Measurements from ENCODE around the gene PITPNM3.

The PITPNM3 gene

DNA sequence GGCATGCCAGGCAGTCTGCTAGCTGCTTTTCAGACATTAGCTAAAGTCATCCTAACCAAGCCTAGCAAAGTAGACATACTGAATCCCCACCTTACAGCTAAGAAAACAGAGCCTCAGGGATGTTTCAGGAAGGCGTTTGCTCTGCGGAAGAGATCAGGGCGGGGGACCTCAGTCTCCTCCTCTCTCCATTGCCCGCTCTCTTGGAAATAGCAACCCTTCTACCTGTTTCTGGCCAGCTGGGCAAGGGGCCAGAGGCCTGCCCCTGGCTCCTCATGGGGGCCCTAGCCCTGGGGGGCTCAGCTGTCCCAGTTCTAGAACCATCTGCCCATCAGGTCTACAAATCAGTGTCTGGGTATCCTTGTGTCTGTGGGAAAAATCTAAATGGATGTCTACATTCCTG, 14.5 kb downstream of the PITPNM3 start (continued):
- TF ChIP-seq POU6F1 (CRISPR knock-in tag; IDR thresholded peaks at IDR 0.05; ENCODE audit: borderline replicate concordance, low read depth) (no peak), ZNF70 (CRISPR knock-in tag; IDR thresholded peaks at IDR 0.05) (no peak)

- ATAC-seq = no peak
- TF ChIP-seq TOX (CRISPR knock-in tag; IDR thresholded peaks at IDR 0.05; ENCODE audit: borderline replicate concordance) = no peak
- TF ChIP-seq CSDC2 (CRISPR knock-in tag; IDR thresholded peaks at IDR 0.05) = no peak
- TF ChIP-seq SNAI2 (CRISPR knock-in tag; IDR thresholded peaks at IDR 0.05) = no peak
- TF ChIP-seq, protein P1, sequence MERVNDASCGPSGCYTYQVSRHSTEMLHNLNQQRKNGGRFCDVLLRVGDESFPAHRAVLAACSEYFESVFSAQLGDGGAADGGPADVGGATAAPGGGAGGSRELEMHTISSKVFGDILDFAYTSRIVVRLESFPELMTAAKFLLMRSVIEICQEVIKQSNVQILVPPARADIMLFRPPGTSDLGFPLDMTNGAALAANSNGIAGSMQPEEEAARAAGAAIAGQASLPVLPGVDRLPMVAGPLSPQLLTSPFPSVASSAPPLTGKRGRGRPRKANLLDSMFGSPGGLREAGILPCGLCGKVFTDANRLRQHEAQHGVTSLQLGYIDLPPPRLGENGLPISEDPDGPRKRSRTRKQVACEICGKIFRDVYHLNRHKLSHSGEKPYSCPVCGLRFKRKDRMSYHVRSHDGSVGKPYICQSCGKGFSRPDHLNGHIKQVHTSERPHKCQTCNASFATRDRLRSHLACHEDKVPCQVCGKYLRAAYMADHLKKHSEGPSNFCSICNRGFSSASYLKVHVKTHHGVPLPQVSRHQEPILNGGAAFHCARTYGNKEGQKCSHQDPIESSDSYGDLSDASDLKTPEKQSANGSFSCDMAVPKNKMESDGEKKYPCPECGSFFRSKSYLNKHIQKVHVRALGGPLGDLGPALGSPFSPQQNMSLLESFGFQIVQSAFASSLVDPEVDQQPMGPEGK (CRISPR knock-in tag; IDR thresholded peaks at IDR 0.05; ENCODE audit: borderline replicate concordance) = no peak
Measured at GRCh38 chr17:6539871-6540270, 16.5 kb downstream of the PITPNM3 start.

- no peak for ATAC-seq
- TF ChIP-seq, protein P2, sequence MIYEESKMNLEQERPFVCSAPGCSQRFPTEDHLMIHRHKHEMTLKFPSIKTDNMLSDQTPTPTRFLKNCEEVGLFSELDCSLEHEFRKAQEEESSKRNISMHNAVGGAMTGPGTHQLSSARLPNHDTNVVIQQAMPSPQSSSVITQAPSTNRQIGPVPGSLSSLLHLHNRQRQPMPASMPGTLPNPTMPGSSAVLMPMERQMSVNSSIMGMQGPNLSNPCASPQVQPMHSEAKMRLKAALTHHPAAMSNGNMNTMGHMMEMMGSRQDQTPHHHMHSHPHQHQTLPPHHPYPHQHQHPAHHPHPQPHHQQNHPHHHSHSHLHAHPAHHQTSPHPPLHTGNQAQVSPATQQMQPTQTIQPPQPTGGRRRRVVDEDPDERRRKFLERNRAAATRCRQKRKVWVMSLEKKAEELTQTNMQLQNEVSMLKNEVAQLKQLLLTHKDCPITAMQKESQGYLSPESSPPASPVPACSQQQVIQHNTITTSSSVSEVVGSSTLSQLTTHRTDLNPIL (CRISPR knock-in tag; IDR thresholded peaks at IDR 0.05; ENCODE audit: low read depth) = no peak
- TF ChIP-seq OSR1 (CRISPR knock-in tag; IDR thresholded peaks at IDR 0.05) (no peak), ESRRG (CRISPR knock-in tag; IDR thresholded peaks at IDR 0.05) (no peak), ISL1 (CRISPR knock-in tag; IDR thresholded peaks at IDR 0.05) (no peak), RARB (CRISPR knock-in tag; IDR thresholded peaks at IDR 0.05) (no peak), PPARA (CRISPR knock-in tag; IDR thresholded peaks at IDR 0.05; ENCODE audit: borderline replicate concordance) (no peak), TSHZ2 (CRISPR knock-in tag; IDR thresholded peaks at IDR 0.05) (no peak), ZNF8 (CRISPR knock-in tag; IDR thresholded peaks at IDR 0.05) (no peak), ZC3H10 (CRISPR knock-in tag; IDR thresholded peaks at IDR 0.05) (no peak), ZNF70 (CRISPR knock-in tag; IDR thresholded peaks at IDR 0.05) (no peak), POU6F1 (CRISPR knock-in tag; IDR thresholded peaks at IDR 0.05; ENCODE audit: borderline replicate concordance, low read depth) (no peak), ZFP3 (CRISPR knock-in tag; IDR thresholded peaks at IDR 0.05) (no peak), SNAI2 (CRISPR knock-in tag; IDR thresholded peaks at IDR 0.05) (no peak), BACH2 (CRISPR knock-in tag; IDR thresholded peaks at IDR 0.05; ENCODE audit: borderline replicate concordance) (no peak), ZFP30 (CRISPR knock-in tag; IDR thresholded peaks at IDR 0.05) (no peak), ZNF565 (CRISPR knock-in tag; conservative IDR thresholded peaks at IDR 0.05; ENCODE audit: low read depth) (no peak)
- TF ChIP-seq, protein P1 (CRISPR knock-in tag; IDR thresholded peaks at IDR 0.05; ENCODE audit: borderline replicate concordance) = no peak
- TF ChIP-seq, protein P3, sequence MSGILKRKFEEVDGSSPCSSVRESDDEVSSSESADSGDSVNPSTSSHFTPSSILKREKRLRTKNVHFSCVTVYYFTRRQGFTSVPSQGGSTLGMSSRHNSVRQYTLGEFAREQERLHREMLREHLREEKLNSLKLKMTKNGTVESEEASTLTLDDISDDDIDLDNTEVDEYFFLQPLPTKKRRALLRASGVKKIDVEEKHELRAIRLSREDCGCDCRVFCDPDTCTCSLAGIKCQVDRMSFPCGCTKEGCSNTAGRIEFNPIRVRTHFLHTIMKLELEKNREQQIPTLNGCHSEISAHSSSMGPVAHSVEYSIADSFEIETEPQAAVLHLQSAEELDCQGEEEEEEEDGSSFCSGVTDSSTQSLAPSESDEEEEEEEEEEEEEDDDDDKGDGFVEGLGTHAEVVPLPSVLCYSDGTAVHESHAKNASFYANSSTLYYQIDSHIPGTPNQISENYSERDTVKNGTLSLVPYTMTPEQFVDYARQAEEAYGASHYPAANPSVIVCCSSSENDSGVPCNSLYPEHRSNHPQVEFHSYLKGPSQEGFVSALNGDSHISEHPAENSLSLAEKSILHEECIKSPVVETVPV (CRISPR knock-in tag; IDR thresholded peaks at IDR 0.05) = no peak
Measured at GRCh38 chr17:6536566-6537065, 19.7 kb downstream of the PITPNM3 start.

Data from SK-N-SH treated with all-trans-retinoic acid at 6 μM for 48 hours (cell line).